ENCODE results near the gene PLEK. TPM values are rescaled to one million over a fixed set of nuclear protein-coding genes. Genes with fewer than 3 reads are reported as not detected.

The PLEK gene
- polyA plus RNA-seq, 1 of the 3 experiments (the other 2 are of a cell fraction): 0.02 TPM

- Histone ChIP-seq H3F3A (replicated peaks; ENCODE audit: insufficient read depth) (no peaks in the 10 kb centered on the region), H3K9me3 (no peaks in the 10 kb centered on the region), H3K36me3 (replicated peaks in 1 of 2; ENCODE audit: control insufficient read depth in 1 of 2, insufficient read depth in 2 of 2, low read length in 1 of 2) (no peaks in the 10 kb centered on the region), H4K20me1 (ENCODE audit: insufficient read depth) (no peaks in the 10 kb centered on the region), H3K4me3 (ENCODE audit: low read depth in 2 of 2, low read length in 1 of 2) (no peak overlapping the region), H3K79me2 (ENCODE audit: insufficient read depth) (no peaks in the 10 kb centered on the region), H3K9me2 (no peaks in the 10 kb centered on the region), H3K9ac (no peak overlapping the region), H3K4me2 (no peak overlapping the region), H3K4me1 (ENCODE audit: control insufficient read depth in 1 of 2, insufficient read depth in 2 of 2, low read depth in 1 of 2, low read length in 1 of 2) (no peaks in the 10 kb centered on the region), H3K27ac (ENCODE audit: low read depth in 2 of 2, low read length in 1 of 2) (no peak overlapping the region), H3K27me3 (ENCODE audit: insufficient read depth) (no peaks in the 10 kb centered on the region), H2AFZ (ENCODE audit: low read depth) (no peak overlapping the region)
- DNase-seq: no peak
- POLR2A ChIA-PET: no interaction called here
- WGBS (ENCODE audit: low lambda C conversion rate): 50% methylated on average over 8 of the region's 8 CpGs
- CTCF ChIA-PET: interaction anchor here (1.2 to 2.8 kb wide), 3 partner anchors 9 to 112 kb away, joined by 3 to 26 read pairs (median 7); partner anchors contain the start of gene CNRIP1
- TF ChIP-seq FOSL2 (IDR thresholded peaks at IDR 0.05; ENCODE audit: borderline replicate concordance, low read depth): no peak
Measured at GRCh38 chr2:68431316-68431972, 66.4 kb downstream of the PLEK start.

- no peak for DNase-seq
- WGBS (ENCODE audit: low lambda C conversion rate): 75% methylated on average over 3 of the region's 14 CpGs
- no peak overlapping the region for H2AFZ ChIP-seq (ENCODE audit: low read depth)
- TF ChIP-seq FOXJ3 (CRISPR knock-in tag; IDR thresholded peaks at IDR 0.05) (no peak), FOSL2 (IDR thresholded peaks at IDR 0.05; ENCODE audit: borderline replicate concordance, low read depth) (no peak), FOXM1 (IDR thresholded peaks at IDR 0.05; ENCODE audit: low read depth) (no peak), IRF3 (IDR thresholded peaks at IDR 0.05; ENCODE audit: low read depth, low read length) (no peak), NRF1 (IDR thresholded peaks at IDR 0.05; ENCODE audit: low read depth, low read length) (no peak), EZH2phosphoT487 (IDR thresholded peaks at IDR 0.05; ENCODE audit: borderline replicate concordance, low read depth) (no peak), USF1 (IDR thresholded peaks at IDR 0.05; ENCODE audit: borderline replicate concordance, low read depth) (no peak), PBX3 (IDR thresholded peaks at IDR 0.05) (no peak)
- TF ChIP-seq, protein P1, sequence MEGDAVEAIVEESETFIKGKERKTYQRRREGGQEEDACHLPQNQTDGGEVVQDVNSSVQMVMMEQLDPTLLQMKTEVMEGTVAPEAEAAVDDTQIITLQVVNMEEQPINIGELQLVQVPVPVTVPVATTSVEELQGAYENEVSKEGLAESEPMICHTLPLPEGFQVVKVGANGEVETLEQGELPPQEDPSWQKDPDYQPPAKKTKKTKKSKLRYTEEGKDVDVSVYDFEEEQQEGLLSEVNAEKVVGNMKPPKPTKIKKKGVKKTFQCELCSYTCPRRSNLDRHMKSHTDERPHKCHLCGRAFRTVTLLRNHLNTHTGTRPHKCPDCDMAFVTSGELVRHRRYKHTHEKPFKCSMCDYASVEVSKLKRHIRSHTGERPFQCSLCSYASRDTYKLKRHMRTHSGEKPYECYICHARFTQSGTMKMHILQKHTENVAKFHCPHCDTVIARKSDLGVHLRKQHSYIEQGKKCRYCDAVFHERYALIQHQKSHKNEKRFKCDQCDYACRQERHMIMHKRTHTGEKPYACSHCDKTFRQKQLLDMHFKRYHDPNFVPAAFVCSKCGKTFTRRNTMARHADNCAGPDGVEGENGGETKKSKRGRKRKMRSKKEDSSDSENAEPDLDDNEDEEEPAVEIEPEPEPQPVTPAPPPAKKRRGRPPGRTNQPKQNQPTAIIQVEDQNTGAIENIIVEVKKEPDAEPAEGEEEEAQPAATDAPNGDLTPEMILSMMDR (IDR thresholded peaks at IDR 0.05): no peak
- POLR2A ChIA-PET: no interaction called here
- no peaks in the 10 kb centered on the region for H3K9me3 ChIP-seq
- H3F3A ChIP-seq (replicated peaks; ENCODE audit: insufficient read depth): no peaks in the 10 kb centered on the region
- no peaks in the 10 kb centered on the region for H4K20me1 ChIP-seq (ENCODE audit: insufficient read depth)
- H3K9me2 ChIP-seq: no peaks in the 10 kb centered on the region
- no peaks in the 10 kb centered on the region for H3K79me2 ChIP-seq (ENCODE audit: insufficient read depth)
- CTCF ChIA-PET: interaction anchor here (2.6 kb wide), 1 partner anchor 8 kb away, joined by 26 read pairs; no protein-coding TSS in a partner anchor
- H3K27me3 ChIP-seq (ENCODE audit: insufficient read depth): no peaks in the 10 kb centered on the region
- no peak overlapping the region for H3K4me3 ChIP-seq (ENCODE audit: low read depth in 2 of 2, low read length in 1 of 2)
- H3K4me1 ChIP-seq (ENCODE audit: control insufficient read depth in 1 of 2, insufficient read depth in 2 of 2, low read depth in 1 of 2, low read length in 1 of 2): no peaks in the 10 kb centered on the region
- H3K4me2 ChIP-seq: no peak overlapping the region
- H3K9ac ChIP-seq: no peak overlapping the region
- no peak overlapping the region for H3K27ac ChIP-seq (ENCODE audit: low read depth in 2 of 2, low read length in 1 of 2)
- no peaks in the 10 kb centered on the region for H3K36me3 ChIP-seq (replicated peaks in 1 of 2; ENCODE audit: control insufficient read depth in 1 of 2, insufficient read depth in 2 of 2, low read length in 1 of 2)
Measured at GRCh38 chr2:68432696-68433658, 67.9 kb downstream of the PLEK start.

All from SK-N-SH (cell line).